Coronary artery (tissue), 2 donors: ENCODE data around the gene VIPR1.
A peak's percentile ranks its signal among the peaks of the same experiment; 100 is the strongest.

Source experiments
- DNase-seq: peaks from one replicate; pipeline ENCODE4 v3.0.0-alpha.2; 2017; ENCODE audit warnings: low spot score
- H3K27ac ChIP-seq, 2 donors: fragments of 200-600 bp; sonication (generic); one replicate each; pipeline ENCODE4 v1.5.1; 2016 to 2019
- H3K4me3 ChIP-seq: fragments of 200-600 bp; sonication (generic); 2 replicates; pipeline ENCODE4 v1.5.1; 2016; ENCODE audit warnings: mild to moderate bottlenecking, moderate library complexity
- CTCF ChIP-seq: fragments of 200-600 bp; sonication (generic); IDR thresholded peaks from one replicate; pipeline ENCODE4 v1.5.1; 2019; ENCODE audit warnings: antibody characterized with exemption

VIPR1 gene

GRCh38 chr3:42504334-42505127, 2.1 kb downstream of the VIPR1 start:
- peak; percentile 22 for DNase-seq
- no peak for TF ChIP-seq CTCF
- no peak overlapping the region for H3K4me3 ChIP-seq
- peak overlapping the region in 1 of 2 donors; percentile 74 for H3K27ac ChIP-seq

GRCh38 chr3:42505128-42505848, 2.8 kb downstream of the VIPR1 start:
- TF ChIP-seq CTCF = no peak
- H3K27ac ChIP-seq = no peak overlapping the region
- H3K4me3 ChIP-seq = no peak overlapping the region
- DNase-seq = peak; percentile 74

GRCh38 chr3:42505849-42506410, 3.5 kb downstream of the VIPR1 start:
- no peak for TF ChIP-seq CTCF
- no peak overlapping the region for H3K27ac ChIP-seq
- H3K4me3 ChIP-seq = no peak overlapping the region
- DNase-seq = peak; percentile 45

- TF ChIP-seq CTCF = no peak
- Histone ChIP-seq H3K27ac (no peak overlapping the region), H3K4me3 (no peak overlapping the region)
- peak; percentile 49 for DNase-seq
Measured at GRCh38 chr3:42507252-42507651, 4.8 kb downstream of the VIPR1 start.

- Histone ChIP-seq H3K27ac (no peak overlapping the region), H3K4me3 (no peak overlapping the region)
- TF ChIP-seq CTCF = no peak
- peak; percentile 53 for DNase-seq
Measured at GRCh38 chr3:42507761-42508335, 5.4 kb downstream of the VIPR1 start.

- no peak overlapping the region for H3K27ac ChIP-seq
Measured at GRCh38 chr3:42508562-42508961, 6.1 kb downstream of the VIPR1 start.

More at GRCh38 chr3:42508562-42508961, 6.1 kb downstream of the VIPR1 start:
- no peak overlapping the region for H3K4me3 ChIP-seq
- TF ChIP-seq CTCF = no peak
- peak; percentile 26 for DNase-seq
